Measurements from ENCODE around the gene LUC7L3. TPM values are rescaled to one million over a fixed set of nuclear protein-coding genes. Genes with fewer than 3 reads are reported as not detected.

LUC7L3 gene
- total RNA-seq, 1 experiment from 2014 or later, result 184 TPM

- ChIA-PET RAD21 (ENCODE audit: low non-redundant PET in 1 of 2, low total read pairs in 2 of 2, uncharacterized antibody in 2 of 2, unreplicated experiment in 2 of 2) (no interaction called here), CTCF (no interaction called here), POLR2A (no interaction called here)
- no peak for ATAC-seq
- H3K4me3 ChIP-seq (replicated peaks in 1 of 2; ENCODE audit: low read depth in 1 of 2, low read length in 2 of 2), result no peak overlapping the region
- H4K20me1 ChIP-seq (ENCODE audit: insufficient read depth), result no peaks in the 10 kb centered on the region
- intact Hi-C loops (cut with micrococcal nuclease), result no loop called here
- H3K27me3 ChIP-seq (ENCODE audit: insufficient read depth, low read length), result no peaks in the 10 kb centered on the region
- no peak overlapping the region for H3K27ac ChIP-seq (ENCODE audit: low read depth, low read length)
- no peak for DNase-seq (ENCODE audit: low read depth, low spot score)
- no TSS peak for BruUV-seq (replicated peaks)
- H3K9me2 ChIP-seq (ENCODE audit: insufficient read depth), result no peaks in the 10 kb centered on the region
- no peaks in the 10 kb centered on the region for H3K9me3 ChIP-seq (ENCODE audit: control insufficient read depth in 1 of 2, insufficient read depth in 1 of 2, low read depth in 1 of 2, low read length in 2 of 2)
- peaks cover 0 to 3% of the 10 kb centered on the region in 2 experiments; a peak in 1 of 4 replicates for H3K36me3 ChIP-seq (ENCODE audit: control insufficient read depth in 1 of 2, insufficient read depth in 2 of 2, low read length in 2 of 2)
- no peak overlapping the region for H2AFZ ChIP-seq (ENCODE audit: low read depth, low read length, poor library complexity, severe bottlenecking)
- H3K4me2 ChIP-seq (ENCODE audit: low read length), result no peak overlapping the region
- peaks cover 32% of the 10 kb centered on the region for H3K79me2 ChIP-seq (ENCODE audit: insufficient read depth, low read length)
- TF ChIP-seq ELF1 (IDR thresholded peaks at IDR 0.05; ENCODE audit: borderline replicate concordance, low read depth), result no peak
- no peak for TF ChIP-seq RAD21 (IDR thresholded peaks at IDR 0.05; ENCODE audit: low read depth)
- TF ChIP-seq TCF7L2 (IDR thresholded peaks at IDR 0.05; ENCODE audit: borderline replicate concordance, extremely low read depth, insufficient read depth, insufficient read length), result no peak
- TF ChIP-seq SIN3A (IDR thresholded peaks at IDR 0.05; ENCODE audit: low read depth), result no peak
- no peak for TF ChIP-seq ZFX (IDR thresholded peaks at IDR 0.05)
- no peak for TF ChIP-seq EZH2 (IDR thresholded peaks at IDR 0.05)
- no peak for TF ChIP-seq FOSL1 (IDR thresholded peaks at IDR 0.05; ENCODE audit: low read depth)
- no peak for TF ChIP-seq JUND (IDR thresholded peaks at IDR 0.05)
- TF ChIP-seq EGR1 (IDR thresholded peaks at IDR 0.05; ENCODE audit: low read depth), result no peak
- no peak for TF ChIP-seq POLR2AphosphoS5 (IDR thresholded peaks at IDR 0.05; ENCODE audit: low read depth, low read length)
- no peak for TF ChIP-seq YY1 (IDR thresholded peaks at IDR 0.05; ENCODE audit: extremely low read depth, insufficient replicate concordance, low read depth, low read length)
- no peak for TF ChIP-seq REST (IDR thresholded peaks at IDR 0.05; ENCODE audit: low read depth)
- no peak for TF ChIP-seq EZH2phosphoT487 (IDR thresholded peaks at IDR 0.05; ENCODE audit: borderline replicate concordance)
- TF ChIP-seq MAX (IDR thresholded peaks at IDR 0.05), result no peak
- TF ChIP-seq ATF3 (IDR thresholded peaks at IDR 0.05), result no peak
- H3K9ac ChIP-seq (ENCODE audit: low read length), result no peak overlapping the region
- peaks cover 14 to 42% of the 10 kb centered on the region in 2 experiments for H3K4me1 ChIP-seq (ENCODE audit: control insufficient read depth in 1 of 2, insufficient read depth in 2 of 2, low read length in 2 of 2)
Measured at GRCh38 chr17:50710650-50711049, 8.8 kb upstream of the LUC7L3 start.
